Stimulated activated CD8-positive, alpha-beta memory T cell treated with anti-CD3 and anti-CD28 coated beads, Interleukin-12 subunit alpha, Interleukin-12 subunit beta, amount 100 ng/mL, for 4 hours (primary cell): Measurements from ENCODE around the gene UNC5A.
"Not testable (repeated sequence)": the region's sequence is repeated elsewhere in the genome, so short reads cannot be mapped to it uniquely, and the experiment has no call there.

Source experiments
- DNase-seq: peaks from one replicate; pipeline ENCODE4 v3.0.0-alpha.2; 2020; ENCODE audit warnings: low read depth

The UNC5A gene

DNA sequence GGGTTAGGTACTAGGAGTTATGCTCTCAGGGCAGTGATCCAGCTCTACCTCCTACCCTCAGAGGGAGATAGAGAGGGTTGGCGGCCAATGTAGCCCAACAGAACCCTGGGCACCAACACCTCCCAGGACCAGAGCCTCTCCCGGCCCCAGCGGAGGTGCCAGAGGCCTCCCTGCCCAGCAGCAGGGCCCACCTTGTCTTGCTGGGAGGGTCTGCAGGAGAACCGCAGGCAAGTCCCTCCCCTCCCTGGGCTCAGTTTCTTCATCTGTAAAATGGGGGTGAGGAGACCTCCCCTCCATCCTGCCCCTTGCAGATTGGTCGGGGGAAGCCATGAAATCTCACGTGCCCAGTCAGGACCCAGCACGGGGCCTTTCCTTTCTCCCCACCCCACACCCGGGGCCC, 54.4 kb downstream of the UNC5A start:
- DNase-seq = no peak

DNA sequence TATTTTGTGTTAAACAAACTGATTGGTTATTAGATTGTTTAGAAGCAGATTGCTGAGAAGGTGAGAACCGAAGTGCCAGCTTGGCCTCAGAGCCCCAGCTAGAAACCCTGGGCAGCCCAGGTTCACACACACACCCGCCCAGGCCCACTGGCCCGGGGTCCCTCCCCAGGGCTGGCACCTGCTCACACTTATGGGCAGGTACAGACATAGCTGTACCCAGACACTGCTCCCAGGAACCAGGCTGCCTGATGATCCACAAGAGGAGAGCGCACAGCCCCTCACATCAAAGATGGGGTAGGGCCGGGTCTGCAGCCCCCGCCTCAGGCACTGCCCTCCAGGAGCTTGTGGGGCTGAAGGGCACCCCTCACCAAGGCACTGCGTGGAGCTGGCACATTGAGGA, 55.6 kb downstream of the UNC5A start:
- DNase-seq = no peak

DNA sequence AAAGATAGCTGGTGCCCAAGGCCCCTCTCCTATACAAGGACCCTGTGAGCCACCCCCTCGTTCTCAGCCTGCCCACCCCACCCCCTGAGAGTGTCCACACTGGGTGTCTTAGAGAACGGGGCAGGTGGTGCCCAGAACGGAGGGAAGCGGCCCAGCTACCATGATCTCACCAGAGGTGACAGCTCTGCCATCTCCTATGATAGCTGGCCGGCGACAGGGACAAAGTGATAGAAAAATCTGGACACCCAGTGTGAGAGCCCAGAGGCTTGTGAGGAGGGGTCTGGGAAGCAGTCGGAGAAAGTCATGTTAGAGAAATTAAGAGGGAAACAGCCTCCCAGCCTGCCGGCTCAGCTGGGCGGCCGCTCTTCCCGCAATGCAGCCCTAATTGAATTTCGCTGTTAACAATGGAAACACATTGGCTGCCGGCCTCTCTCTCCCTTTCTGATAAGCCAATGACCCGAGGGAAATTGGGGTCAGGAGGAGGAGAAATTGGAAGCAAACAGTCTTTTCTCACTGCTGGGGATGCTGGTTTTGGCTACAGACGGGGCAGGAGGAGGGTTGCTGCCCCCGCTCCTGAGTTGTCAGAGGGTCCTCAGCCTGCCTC, 56.5 kb downstream of the UNC5A start:
- no peak for DNase-seq

DNA sequence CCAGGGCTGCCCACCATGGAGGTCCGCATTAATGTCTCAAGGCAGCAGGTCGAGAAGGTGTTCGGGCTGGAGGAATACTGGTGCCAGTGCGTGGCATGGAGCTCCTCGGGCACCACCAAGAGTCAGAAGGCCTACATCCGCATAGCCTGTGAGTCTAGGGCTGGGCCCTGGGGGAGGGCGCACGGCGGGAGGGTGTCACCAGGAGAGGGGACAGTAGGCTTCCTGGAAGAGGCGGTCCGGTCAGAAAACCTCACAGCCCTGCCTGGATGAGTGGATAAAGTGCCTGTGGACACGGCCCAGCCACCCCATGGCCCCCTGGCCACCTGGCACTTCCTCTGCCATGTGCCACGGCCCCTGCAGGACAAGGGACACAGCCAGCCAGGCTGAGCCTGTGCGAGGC, 57.8 kb downstream of the UNC5A start:
- DNase-seq = no peak

DNA sequence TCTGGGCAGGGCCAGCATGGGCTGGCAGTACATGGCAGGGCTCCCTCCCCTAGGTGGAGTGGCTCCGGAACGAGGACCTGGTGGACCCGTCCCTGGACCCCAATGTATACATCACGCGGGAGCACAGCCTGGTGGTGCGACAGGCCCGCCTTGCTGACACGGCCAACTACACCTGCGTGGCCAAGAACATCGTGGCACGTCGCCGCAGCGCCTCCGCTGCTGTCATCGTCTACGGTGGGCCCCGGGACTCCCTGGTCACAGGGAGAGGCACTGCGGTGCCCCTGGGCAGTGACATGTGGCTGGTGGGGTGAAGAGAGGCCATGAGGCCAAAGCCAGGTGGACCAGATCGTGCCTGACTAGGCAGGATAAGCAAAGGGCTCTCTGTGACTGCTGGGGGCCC, 58.4 kb downstream of the UNC5A start:
- DNase-seq = no peak

DNA sequence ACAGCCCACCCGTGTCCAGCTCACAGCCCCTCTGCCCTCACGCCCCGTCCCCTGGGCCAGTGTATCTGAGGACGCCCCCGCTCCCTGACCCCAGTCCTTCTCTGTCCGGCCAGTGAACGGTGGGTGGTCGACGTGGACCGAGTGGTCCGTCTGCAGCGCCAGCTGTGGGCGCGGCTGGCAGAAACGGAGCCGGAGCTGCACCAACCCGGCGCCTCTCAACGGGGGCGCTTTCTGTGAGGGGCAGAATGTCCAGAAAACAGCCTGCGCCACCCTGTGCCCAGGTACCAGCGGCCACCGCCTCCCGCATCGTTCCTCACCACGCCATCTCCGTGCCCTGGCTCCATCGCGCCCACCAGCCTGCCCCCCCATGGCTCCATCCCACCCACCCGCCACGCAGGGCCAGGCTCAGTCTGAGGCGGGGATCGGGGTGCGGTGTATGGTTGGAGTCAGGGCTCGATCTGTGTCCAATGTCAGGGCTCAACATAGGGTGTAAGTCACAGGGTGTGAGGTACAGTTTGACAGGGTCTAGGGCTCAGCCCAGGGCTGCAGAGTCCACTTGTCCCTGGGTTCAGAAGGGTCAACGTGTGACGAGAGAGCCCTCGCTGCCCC, 59.2 kb downstream of the UNC5A start:
- no peak for DNase-seq

DNA sequence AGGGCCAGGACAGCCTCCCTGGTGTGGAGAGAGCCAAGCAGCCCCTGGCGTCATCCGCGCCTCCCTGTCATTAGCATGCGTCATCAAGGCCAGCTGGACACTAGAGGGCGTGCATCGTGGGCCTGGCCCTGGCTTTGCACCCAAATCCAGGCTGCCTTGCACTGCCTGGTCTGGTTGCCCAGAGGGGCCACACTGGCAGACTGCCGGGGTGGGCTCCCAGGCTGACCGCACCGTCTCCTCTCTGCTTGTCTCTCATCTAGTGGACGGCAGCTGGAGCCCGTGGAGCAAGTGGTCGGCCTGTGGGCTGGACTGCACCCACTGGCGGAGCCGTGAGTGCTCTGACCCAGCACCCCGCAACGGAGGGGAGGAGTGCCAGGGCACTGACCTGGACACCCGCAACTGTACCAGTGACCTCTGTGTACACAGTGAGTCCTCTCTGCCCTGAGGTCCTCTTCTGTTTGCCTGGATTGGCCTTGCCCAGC, 59.8 kb downstream of the UNC5A start:
- DNase-seq = no peak

DNA sequence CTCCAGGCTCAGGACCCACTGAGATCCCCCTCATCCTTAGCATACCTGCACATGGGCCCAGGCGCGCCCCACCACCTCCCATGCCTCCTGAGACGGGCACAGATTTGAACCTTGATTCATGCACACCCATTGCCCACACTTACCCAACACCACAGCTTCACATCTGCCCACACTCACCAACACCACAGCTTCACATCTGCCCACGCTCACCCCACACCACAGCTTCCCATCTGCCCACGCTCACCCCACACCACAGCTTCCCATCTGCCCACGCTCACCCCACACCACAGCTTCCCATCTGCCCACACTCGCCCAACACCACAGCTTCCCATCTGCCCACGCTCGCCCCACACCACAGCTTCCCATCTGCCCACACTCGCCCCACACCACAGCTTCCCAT, 60.3 kb downstream of the UNC5A start:
- not testable (repeated sequence) for DNase-seq

DNA sequence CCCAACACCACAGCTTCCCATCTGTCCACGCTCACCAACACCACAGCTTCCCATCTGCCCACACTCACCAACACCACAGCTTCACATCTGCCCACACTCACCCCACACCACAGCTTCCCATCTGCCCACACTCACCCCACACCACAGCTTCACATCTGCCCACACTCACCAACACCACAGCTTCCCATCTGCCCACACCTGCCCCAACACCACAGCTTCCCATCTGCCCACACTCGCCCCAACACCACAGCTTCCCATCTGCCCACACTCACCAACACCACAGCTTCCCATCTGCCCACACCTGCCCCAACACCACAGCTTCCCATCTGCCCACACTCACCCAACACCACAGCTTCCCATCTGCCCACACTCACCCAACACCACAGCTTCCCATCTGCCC, 62.2 kb downstream of the UNC5A start:
- not testable (repeated sequence) for DNase-seq

DNA sequence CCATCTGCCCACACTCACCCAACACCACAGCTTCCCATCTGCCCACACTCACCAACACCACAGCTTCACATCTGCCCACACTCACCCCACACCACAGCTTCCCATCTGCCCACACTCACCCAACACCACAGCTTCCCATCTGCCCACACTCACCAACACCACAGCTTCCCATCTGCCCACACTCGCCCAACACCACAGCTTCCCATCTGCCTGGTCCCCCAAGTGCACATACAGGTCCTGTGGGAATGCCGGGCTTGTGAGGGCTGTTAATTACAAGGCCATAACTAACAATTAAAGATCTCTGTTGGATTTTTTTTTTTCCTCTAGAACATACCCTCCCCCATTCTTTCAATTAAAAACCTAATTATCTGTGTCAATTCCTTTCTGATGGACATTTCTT, 62.7 kb downstream of the UNC5A start:
- not testable (repeated sequence) for DNase-seq

DNA sequence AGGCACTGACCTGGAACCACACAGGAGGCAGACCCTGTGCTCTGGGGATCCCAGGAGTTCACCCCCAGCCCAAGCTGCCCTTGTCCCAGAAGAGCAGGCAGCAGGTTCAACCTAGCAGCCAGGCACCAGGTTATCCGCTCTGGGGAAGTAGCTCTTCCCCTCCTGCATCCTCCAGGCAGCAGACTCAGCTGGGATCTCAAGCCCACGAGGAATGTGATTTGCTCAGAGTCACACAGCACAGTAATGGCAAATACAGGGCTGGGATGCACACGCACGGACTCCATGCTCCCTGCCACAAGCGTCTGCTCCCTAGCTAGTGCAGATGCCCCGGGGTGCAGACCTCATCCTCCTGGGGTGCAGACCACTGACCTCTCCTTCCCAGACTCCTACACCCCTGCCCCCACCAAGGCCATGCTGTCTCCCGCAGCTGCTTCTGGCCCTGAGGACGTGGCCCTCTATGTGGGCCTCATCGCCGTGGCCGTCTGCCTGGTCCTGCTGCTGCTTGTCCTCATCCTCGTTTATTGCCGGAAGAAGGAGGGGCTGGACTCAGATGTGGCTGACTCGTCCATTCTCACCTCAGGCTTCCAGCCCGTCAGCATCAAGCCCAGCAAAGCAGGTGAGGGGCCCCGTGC, 63.3 kb downstream of the UNC5A start:
- no peak for DNase-seq

DNA sequence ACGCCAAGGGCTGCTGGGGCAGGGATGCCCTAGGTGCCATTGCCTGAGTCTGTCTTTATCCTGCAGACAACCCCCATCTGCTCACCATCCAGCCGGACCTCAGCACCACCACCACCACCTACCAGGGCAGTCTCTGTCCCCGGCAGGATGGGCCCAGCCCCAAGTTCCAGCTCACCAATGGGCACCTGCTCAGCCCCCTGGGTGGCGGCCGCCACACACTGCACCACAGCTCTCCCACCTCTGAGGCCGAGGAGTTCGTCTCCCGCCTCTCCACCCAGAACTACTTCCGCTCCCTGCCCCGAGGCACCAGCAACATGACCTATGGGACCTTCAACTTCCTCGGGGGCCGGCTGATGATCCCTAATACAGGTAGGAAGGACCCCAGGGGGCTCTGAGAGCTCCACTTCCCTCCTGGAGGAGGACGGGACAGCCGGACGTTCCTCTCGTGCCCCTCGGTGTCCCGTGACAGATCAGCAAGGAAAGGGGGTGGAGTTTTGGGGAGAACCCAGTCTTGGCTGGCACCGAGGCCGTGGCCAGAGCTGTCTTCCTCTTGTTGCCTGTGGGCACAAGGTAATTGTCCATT, 63.9 kb downstream of the UNC5A start:
- no peak for DNase-seq

DNA sequence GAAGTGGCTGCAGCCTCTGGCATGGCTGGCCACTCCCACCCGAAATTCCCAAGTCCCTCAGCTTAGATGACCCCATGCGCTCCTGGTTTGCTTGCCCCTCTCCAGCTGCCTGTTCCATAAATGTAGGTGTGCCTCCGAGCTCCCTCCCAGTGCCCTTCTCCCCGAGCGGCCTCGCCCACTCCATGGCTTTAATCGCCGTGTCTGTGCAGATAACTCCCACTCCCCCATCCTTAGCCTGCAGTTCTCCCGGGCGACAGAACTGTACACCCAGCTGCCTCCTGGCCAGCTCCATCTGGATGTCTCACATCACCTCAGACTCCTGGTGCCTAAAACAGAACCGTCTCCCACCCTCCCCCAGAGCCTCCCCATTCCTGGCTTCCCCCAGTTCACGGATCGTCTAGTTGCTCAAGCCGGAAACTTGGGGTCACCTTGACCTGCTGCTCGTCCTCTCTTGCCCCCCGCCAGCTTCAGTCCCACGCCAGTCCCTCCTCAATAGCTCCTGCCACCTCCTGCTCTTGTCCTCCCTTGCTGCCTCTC, 64.7 kb downstream of the UNC5A start:
- DNase-seq = no peak

DNA sequence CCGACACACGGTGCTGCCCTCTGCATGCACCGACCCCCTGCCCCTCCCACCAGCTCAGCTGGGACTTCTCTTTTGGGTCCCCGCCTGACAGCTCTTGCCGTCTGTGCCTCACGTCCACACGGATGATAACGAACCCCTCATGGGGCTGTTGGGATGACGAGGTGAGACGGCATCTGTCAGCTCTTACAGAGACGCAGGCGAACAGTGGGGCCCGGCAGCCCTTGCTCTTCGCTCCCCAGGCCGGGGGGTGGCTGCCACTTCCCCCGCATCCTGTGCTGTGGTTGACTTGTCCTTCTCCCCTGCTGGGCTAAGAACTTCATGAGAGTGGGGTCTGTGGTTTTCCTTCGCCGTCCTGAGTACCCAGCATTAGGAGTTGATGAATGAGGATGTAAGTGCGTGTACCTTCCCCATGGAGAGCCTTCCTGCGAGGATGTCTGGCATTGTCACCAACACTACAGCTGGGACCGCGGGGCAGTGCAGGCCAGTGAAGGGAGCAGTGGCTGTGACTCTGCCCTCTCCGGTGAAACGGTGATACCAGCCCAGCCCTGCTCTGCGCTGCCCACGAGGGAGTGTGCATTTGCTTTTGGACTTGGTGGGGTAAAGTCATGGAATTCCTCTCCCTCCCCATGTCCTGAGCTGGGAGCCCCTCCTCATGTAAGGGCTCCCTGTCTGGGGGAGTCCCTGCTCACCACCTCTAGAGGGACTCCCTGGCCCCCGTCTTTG, 65.6 kb downstream of the UNC5A start:
- DNase-seq = no peak

DNA sequence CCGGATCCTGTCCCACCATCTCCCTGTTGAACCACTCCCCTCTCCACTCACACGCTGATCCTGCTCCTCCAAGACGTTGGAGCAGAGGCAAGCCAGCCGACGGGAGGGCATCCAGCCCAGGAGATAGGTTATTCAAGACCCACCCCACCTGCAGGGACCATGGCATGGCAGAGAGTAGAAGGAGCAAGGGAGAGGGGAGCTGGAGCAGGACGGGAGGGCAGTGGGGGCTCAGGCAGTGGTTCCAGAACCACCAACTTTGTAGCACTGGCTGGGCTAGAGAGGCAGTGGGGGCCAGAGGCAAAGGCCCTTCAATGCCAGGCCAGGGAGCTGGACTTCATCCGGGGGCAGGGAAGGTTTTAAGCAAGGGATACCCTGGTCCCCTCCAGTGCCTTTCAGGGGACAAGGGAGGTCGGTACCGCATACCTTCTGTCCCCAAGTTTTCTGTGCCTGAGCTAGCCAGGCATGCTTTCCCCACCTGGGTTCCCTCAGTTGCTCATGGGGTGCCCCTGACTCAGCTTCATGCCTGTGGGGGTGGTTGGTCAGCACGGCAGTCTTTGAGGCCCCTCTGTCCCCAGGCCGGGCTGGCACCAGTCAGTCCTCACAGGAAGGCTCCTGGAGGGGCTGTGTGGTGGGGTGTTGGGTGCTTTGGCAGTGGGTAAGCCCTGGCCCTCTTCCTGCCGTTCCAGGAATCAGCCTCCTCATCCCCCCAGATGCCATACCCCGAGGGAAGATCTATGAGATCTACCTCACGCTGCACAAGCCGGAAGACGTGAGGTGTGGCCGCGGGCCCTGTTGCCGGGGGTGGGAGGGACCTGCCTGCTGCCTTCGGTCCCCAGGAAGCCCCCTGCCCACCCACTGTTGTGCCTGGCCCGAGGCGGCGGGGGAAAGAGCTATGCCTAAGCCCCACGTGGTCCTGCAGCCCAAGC, 66.4 kb downstream of the UNC5A start:
- DNase-seq = no peak

DNA sequence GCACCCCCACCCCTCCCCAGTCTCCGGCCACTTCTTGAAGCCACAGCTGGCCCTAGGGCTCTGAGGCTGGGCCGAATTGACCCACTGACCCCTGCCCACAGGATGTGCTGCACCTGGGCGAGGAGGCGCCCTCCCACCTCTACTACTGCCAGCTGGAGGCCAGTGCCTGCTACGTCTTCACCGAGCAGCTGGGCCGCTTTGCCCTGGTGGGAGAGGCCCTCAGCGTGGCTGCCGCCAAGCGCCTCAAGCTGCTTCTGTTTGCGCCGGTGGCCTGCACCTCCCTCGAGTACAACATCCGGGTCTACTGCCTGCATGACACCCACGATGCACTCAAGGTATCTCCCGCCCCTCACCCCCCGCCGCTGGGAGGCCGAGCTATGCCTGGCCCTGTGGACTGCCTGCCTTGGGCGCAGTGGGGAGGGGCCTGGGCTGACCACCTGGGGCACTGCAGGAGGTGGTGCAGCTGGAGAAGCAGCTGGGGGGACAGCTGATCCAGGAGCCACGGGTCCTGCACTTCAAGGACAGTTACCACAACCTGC, 67.5 kb downstream of the UNC5A start:
- DNase-seq = no peak

DNA sequence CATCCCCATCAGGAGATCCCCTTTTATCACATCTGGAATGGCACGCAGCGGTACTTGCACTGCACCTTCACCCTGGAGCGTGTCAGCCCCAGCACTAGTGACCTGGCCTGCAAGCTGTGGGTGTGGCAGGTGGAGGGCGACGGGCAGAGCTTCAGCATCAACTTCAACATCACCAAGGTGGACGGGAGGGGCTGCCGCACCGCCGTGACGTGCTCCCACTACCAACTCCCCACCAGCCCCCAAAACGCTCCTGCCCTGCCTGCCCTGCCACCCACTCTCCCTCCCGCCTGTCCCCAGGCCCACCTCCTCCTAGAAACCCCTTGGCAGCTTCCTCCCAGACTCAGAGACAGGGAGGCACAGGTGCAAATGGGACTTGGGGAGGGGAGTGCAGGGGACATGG, 68.1 kb downstream of the UNC5A start:
- no peak for DNase-seq

DNA sequence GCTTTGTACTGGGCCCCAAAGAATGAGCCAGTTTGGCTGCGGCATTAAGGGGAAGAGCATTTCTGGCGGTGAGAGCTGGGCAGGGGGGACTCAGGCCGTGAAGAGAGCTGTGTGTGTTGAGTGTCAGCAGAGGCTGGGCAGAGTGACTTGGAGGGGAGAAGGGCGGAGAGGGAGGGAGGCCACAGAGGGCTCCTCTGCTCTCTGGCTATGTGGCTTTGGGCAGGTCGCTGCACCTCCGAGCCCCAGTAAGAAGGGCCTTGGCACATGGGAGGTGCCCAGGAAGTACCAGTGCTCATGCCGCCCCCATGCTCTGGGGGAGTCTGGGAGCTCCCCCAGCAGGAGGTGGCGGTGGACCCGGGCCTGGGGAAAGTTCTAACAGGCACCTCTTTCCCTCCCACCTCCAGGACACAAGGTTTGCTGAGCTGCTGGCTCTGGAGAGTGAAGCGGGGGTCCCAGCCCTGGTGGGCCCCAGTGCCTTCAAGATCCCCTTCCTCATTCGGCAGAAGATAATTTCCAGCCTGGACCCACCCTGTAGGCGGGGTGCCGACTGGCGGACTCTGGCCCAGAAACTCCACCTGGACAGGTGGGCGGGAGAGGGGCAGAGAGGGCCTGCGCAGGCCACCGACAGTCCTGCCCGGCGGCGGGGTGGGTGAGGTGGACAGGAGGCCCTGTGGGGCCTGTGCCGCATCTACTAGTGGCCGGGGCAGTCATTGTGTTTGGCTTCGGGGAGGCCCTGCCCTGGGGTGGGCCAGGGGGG, 68.7 kb downstream of the UNC5A start:
- no peak for DNase-seq

DNA sequence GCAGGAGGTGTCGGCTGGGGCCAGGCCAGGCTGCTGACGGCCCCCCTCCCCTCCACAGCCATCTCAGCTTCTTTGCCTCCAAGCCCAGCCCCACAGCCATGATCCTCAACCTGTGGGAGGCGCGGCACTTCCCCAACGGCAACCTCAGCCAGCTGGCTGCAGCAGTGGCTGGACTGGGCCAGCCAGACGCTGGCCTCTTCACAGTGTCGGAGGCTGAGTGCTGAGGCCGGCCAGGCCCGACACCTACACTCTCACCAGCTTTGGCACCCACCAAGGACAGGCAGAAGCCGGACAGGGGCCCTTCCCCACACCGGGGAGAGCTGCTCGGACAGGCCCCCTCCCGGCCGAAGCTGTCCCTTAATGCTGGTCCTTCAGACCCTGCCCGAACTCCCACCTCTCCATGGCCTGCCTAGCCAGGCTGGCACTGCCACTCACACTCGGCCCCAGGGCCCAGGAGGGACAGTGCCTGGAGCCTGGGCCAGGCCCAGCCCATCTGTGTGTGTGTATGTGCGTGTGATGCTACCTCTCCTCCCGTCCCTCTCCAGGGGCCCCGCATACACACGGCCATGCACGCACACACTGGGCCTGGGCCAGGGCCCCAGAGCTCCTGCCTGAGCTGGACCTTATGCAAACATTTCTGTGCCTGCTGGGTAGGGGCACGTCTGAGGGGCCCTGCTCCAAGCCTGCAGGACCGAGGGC, 69.5 kb downstream of the UNC5A start:
- no peak for DNase-seq
